Activated CD8-positive, alpha-beta memory T cell treated with anti-CD3 and anti-CD28 coated beads, Interleukin-2, amount 50 U/mL, for 1 hour (primary cell): ENCODE data around the gene NKD1.

Source experiments
- DNase-seq: peaks from one replicate; pipeline ENCODE4 v3.0.0-alpha.2; 2020; ENCODE audit errors: extremely low read depth

Gene NKD1

GRCh38 chr16:50613281-50613963 is 65.2 kb downstream of the NKD1 start:
- no peak for DNase-seq

- no peak for DNase-seq
Measured at GRCh38 chr16:50613964-50614474, 65.8 kb downstream of the NKD1 start.

- DNase-seq: no peak
Measured at GRCh38 chr16:50614955-50615724, 66.9 kb downstream of the NKD1 start.

GRCh38 chr16:50615891-50616290 is 67.7 kb downstream of the NKD1 start:
- DNase-seq: no peak

GRCh38 chr16:50616386-50616785 is 68.2 kb downstream of the NKD1 start:
- DNase-seq: no peak

- no peak for DNase-seq
Measured at GRCh38 chr16:50616883-50617645, 68.9 kb downstream of the NKD1 start.

GRCh38 chr16:50617646-50618184 is 69.5 kb downstream of the NKD1 start:
- DNase-seq: no peak

GRCh38 chr16:50618238-50618918 is 70.2 kb downstream of the NKD1 start:
- DNase-seq: no peak

GRCh38 chr16:50619702-50620491 is 71.7 kb downstream of the NKD1 start:
- no peak for DNase-seq

GRCh38 chr16:50620646-50621451 is 72.7 kb downstream of the NKD1 start:
- no peak for DNase-seq

- no peak for DNase-seq
Measured at GRCh38 chr16:50621452-50621792, 73.2 kb downstream of the NKD1 start.

- no peak for DNase-seq
Measured at GRCh38 chr16:50622029-50622428, 73.8 kb downstream of the NKD1 start.

GRCh38 chr16:50622643-50623369 is 74.6 kb downstream of the NKD1 start:
- no peak for DNase-seq

GRCh38 chr16:50624449-50624970 is 76.3 kb downstream of the NKD1 start:
- no peak for DNase-seq

- no peak for DNase-seq
Measured at GRCh38 chr16:50625374-50625773, 77.2 kb downstream of the NKD1 start.

- DNase-seq: no peak
Measured at GRCh38 chr16:50626868-50627267, 78.7 kb downstream of the NKD1 start.

GRCh38 chr16:50627419-50627818 is 79.2 kb downstream of the NKD1 start:
- peak; percentile 13 for DNase-seq

- DNase-seq: no peak
Measured at GRCh38 chr16:50628156-50628802, 80.1 kb downstream of the NKD1 start.

GRCh38 chr16:50629334-50629733 is 81.1 kb downstream of the NKD1 start:
- no peak for DNase-seq
